GM18909 (cell line): ENCODE results near the gene CCDC177.

Experiments used
- ATAC-seq: cut with Tn5 transposase; IDR thresholded peaks from one replicate; pipeline ENCODE4 v1.9.1; 2021; ENCODE audit warnings: mild to moderate bottlenecking; ENCODE audit not compliant: unreplicated experiment, poor library complexity

Gene CCDC177

DNA sequence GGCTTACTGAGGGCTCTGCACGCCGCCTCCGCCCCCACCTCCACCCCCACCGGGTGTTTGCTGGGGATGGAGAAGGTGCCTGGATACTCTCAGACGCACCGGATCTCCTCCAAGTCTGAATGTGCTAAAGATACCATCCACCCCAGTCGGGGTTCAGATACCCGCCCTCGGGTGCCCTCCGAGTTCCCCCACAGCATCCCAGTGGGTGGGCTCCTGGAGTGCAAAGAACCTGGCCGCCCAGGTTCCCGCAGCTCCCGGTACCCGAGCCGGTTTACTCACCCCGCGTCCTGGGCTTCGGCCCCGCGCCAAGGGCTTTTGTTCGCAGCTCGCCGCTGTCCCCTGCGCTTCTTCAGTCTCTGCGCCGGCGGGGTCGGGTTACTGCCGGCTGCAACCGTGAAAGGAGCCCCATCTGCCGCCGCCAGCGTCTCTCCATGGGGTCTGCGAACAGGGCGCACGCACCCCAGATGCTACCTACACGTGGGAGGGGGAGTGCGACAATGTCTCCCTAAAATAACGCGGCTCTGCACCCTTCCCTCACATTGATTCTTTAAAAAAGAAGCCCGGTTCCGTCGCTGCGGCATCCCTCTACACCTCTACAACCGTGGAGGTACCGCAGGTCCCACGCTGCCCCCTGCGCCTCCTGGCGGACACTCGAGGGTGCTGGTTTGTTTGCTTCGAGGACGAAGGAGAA lies at the start of gene CCDC177:
Gene CCDC177 (minus strand): TSS at position 609 of the 691 bp plus-strand sequence. CDS start 1,249 bp downstream, outside the sequence.
- no peak for ATAC-seq

DNA sequence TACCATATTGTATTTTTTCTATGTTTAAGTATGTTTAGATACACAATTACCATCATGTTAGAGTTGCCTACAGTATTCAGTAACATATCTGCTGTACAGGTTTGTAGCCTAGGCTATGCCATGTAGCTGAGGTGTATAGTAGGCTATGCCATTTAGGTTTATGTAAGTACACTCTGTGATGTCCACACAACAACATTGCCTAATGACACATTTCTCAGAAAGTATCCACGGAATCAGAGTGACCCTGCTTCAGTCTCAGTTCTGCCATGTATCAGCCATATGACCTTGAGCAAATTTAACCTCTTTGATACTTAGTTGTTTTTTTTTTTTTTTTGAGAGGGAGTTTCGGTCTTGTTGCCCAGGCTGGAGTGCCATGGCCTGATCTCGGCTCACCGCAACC lies 49.5 kb upstream of the CCDC177 start:
- no peak for ATAC-seq

GRCh38 chr14:69620981-69621380 lies 46.3 kb upstream of the CCDC177 start:
- no peak for ATAC-seq

- ATAC-seq, result no peak
Observed at GRCh38 chr14:69620211-69620611, 45.5 kb upstream of the CCDC177 start.

DNA sequence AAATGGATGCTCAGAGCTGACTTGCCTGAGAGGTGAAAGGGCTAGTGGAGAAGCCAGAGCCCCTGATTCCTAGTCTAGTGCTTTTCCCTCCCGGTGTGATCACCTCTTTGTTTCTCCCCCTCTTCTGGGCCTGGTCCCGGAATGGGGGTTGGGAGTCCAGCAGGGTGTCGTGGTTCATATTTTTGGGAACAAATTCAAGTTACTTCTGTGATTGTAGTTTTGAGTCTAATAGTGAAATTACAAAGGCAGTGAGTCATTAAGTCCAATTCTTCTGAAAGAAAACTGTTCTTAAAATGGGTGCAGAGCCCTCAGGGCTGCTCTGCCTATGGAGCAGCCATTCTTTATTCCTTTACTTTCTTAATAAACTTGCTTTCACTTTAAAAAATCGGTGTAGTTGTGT lies 44.3 kb upstream of the CCDC177 start:
- no peak for ATAC-seq

DNA sequence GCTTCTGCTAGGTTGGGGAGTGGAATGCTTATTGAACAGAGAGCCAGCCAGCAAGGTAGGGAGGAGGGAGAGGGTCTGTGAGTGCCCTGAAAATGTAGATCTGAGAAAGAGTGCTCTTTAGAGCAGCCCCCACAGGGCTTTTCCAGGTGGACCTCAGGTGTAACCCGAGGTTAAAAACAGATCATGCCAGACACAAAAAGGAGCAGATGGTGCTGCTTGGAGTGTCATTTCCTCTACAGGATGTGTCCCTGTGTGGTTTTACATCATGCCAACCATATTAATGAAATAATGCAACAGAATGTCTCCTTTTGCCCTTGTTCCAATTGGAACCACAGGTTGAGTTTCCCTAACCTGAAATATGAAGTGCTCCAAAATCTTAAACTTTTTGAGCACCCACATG lies 43.1 kb upstream of the CCDC177 start:
- ATAC-seq, result no peak

DNA sequence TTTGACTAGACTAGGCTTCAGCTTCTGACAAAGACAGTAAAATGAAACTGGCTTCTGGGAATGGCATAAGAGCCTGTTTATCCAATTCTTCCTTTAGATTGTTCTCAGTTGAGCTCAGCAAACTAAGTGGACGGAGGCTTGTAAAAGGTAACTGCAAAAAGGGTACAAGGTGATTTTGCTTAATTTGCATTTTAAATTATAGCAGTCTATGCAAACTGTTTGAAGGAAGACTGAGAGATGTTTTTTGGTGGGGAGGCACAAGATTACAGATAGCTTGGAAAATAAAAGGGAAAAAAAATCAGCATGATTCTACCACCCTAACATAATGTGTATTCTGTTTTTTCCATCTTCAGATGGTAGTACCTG lies 41.7 kb upstream of the CCDC177 start:
- no peak for ATAC-seq

DNA sequence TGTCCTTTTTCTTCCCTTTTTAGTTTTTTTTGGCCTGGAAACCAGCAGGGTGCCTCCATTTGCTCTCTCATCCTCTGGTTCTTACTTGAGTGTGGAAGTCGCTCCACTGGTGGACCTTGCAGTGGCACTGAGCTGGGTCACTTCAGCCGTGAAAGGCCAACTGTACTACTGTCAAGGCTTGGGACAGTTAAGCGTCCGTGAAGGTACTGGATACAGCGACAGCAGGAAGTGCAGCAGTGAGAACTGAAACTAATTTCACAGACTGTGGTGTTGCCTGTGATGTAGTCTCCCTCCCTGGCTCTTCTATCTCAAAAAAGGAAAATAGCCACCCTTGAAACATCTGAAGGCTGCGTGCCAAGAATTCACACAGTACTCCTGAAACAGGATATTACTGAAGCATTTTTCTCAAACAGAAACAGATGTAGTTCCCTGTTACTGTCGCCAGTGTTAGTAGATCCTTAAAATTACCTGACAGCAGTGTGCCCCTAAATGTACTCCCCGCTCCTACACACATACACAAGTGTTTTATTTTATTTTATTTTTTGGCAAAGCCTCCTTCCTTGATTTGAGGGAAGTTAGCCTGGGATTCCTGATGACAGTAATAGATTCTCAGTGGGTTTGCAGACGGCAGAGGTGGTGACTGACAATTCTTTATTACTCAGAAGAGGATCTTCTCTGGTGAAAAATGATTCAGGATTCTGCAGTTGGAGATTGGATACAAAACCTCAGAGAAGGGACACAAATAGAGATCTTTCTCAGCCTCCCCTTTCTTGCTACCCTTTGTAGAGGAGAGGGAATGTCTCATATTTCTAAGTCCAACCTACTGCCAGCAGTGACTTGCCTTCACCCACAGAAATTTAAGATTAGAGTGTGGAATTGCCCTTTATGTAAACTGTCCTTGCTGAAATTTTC lies 41.1 kb upstream of the CCDC177 start:
- peak; percentile 61 for ATAC-seq

DNA sequence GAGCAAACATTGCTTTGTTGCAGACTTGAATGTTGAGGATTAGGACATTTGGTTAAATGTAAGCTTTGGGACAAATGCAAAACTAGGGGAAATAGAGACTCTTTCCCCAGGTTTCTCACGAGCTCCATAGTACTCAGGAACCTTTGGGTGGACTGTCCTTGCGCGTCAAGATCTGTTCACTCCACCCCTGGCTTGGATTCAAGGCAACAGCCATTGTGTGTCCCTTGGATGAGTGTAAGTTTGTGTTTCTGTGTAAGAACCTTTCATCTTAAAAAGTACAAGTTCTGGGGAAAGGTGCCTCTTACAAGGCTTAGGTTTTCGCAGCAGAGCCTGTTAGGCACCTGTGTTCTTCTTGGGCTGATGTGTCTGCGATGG lies 40.4 kb upstream of the CCDC177 start:
- ATAC-seq, result no peak

- ATAC-seq, result no peak
Observed at GRCh38 chr14:69614592-69614991, 39.9 kb upstream of the CCDC177 start.

DNA sequence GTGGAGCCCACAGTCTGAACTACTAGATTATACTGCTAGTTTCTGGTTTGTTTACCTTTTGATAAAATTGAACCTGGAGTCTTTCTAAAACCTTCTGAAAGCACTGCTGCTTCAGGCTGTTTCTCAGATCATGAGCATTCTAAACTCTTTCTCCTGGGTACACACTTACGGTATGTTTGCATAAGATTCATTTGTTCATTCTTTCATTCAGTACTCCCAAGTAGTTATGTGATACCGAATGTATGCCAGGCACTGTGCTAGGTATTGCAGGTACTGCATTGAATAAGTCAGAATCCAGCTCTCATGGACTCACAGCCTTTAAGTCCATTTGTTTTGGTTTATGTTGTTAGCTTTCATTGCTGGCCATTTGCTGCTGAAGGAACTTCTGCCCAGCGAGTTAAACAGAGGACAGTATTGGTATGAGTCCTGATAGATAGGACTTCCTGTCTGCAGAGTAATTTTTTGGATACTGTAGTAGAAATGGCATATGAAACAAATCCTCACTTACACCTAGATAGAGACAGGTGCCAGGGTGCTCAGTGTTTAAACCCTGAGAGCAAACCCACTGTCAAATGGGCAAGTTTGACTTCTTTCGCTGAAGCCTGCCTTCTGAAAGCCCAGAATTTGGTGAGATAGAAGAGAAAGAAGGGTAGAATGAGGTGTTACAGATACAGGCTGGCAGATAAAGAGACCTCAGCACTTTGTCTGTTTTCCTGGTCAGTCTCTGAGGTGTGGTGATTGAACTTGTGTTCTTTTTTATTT lies 38.8 kb upstream of the CCDC177 start:
- no peak for ATAC-seq

- no peak for ATAC-seq
Observed at GRCh38 chr14:69612783-69613130, 38.1 kb upstream of the CCDC177 start.

DNA sequence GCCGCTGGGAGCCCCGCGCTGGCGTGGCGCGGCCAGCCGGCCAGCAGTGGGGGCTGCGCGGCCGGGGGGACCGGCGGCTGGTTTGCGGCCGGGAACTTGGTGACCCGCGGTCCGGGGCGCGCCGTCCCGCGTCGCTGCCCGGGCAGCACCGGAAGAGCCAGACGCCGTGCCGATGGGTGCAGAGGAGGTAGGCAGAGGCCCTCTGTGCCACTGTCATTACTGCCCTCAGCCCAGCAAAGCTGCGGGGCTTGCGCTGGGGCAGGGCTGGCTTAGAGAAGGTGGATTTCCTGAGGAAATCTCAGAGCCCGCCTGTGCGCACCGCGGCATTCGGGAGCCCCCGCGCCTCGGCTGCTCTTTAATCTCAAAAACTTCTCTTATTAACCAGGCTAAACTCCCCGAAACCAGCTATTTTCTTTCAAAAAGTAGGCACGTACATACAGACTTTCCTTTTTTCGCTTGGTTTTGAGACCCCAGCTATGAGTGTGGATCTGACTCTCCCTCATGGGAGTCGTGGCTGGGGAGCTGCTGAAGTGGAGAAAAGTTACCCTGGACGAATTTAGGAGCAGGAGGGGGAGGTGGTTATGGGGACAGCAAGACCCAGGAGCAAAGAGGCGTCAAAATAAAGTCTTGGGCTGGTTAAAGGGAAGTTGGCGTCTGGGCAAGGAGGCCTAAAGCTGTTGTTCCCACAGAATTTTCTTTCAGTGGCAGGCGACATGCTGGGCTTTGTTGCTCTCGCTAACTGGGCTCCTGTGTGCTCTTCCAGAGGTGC lies 37.5 kb upstream of the CCDC177 start:
- ATAC-seq, result peak; percentile 25

DNA sequence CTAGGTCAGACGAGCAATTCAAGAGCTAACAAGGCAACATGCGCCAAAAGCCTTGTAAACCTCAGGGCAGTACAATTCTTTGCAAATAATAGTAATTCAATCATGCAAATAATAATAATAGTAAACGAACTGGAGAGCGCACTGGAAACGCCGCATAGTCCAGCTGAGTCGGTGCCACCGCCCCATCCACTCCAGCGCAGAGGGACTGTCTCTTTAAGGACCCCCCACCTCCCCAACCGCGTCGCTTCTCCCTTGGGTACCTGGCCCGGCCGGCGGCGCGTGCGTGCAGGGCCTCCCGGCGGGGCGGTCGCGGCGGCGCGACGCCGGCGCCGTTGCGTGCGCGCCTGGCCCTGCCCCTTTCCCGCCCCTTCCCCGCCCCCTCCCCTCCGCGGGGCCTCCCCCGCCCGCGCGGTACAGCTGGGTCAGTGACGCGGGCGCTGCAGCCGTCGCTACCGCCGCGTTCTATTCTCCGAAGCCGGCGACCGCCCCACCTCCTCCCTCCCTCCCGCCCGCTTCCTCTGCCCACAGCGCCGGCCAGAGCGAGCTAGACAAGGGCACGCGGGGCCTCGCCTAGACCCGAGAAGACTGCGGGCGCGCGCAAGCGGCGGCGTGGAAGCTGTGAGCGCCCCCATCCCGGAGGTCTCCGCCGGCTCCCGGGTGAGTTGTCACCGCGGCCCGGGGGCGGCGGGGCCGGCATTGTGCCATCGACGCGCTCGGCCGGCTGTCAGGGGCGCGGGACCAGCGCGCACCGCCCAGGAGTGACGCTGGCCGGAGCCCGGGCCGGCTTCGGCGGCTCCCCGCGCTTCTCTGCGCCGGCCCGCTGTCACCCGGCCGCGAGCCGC lies 36.7 kb upstream of the CCDC177 start, which contains the start of gene SUSD6:
Gene SUSD6 (plus strand): TSS at position 425 of the 842 bp plus-strand sequence. CDS start 46,997 bp downstream, outside the sequence.
- ATAC-seq, result peak; percentile 57

DNA sequence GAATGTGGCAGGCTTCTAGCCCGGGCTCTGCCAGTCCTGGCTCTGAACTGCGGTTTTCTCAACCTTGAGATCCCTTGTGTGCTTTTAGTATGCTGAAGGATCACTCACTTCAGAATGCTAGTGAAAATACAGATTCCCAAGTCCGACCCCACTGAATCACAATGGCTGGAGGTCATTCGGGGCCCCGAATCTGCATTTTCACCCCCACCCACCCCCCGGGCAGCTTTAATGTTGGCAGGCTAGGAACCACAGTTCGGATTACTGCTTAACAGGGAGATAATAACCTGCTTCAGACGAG lies 36.2 kb upstream of the CCDC177 start:
- no peak for ATAC-seq

GRCh38 chr14:69610020-69610873 lies 35.6 kb upstream of the CCDC177 start:
- ATAC-seq, result no peak

GRCh38 chr14:69606258-69607184 lies 31.9 kb upstream of the CCDC177 start:
- ATAC-seq, result no peak

DNA sequence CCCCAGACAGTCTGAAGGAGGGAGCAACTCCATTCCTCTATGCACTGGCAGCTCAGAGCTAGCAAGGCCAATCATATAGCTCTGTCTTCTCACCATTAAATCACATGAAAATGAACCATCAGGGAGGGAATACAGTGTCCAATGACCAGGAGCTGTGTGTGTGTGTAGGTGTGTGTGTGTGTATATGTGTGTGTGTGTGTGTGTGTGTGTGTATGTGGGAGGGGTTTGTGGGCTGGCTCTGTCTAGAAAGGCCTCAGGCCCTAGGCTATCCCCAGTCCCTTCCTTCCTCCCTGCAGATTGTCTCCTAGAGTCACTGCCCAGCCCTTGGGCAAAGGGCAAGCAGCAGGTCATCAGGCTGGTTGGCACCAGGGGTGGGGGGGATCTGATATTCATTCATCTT lies 31.1 kb upstream of the CCDC177 start:
- no peak for ATAC-seq
